Activated CD8-positive, alpha-beta memory T cell treated with anti-CD3 and anti-CD28 coated beads, Interleukin-2, amount 50 U/mL, for 24 hours (primary cell): ENCODE results near the gene TNNC2.
"Not testable (repeated sequence)": the region's sequence is repeated elsewhere in the genome, so short reads cannot be mapped to it uniquely, and the experiment has no call there.

Experiments used
- DNase-seq: peaks from one replicate; pipeline ENCODE4 v3.0.0-alpha.2; 2020; ENCODE audit errors: extremely low read depth

Gene TNNC2

GRCh38 chr20:45848969-45849582 lies 22.0 kb upstream of the TNNC2 start:
- no peak for DNase-seq

- DNase-seq, result no peak
These were observed 21.3 kb upstream of the TNNC2 start for GRCh38 chr20:45848421-45848820.

GRCh38 chr20:45845452-45845851 lies 18.3 kb upstream of the TNNC2 start:
- no peak for DNase-seq

GRCh38 chr20:45843506-45843905 lies 16.4 kb upstream of the TNNC2 start:
- no peak for DNase-seq

GRCh38 chr20:45842169-45842812 lies 15.2 kb upstream of the TNNC2 start:
- no peak for DNase-seq

GRCh38 chr20:45841407-45842129 lies 14.5 kb upstream of the TNNC2 start:
- no peak for DNase-seq

GRCh38 chr20:45840700-45841198 lies 13.6 kb upstream of the TNNC2 start:
- DNase-seq, result no peak

- no peak for DNase-seq
These were observed 9.7 kb upstream of the TNNC2 start for GRCh38 chr20:45836841-45837240.

GRCh38 chr20:45835825-45836224 lies 8.7 kb upstream of the TNNC2 start:
- DNase-seq, result no peak

- DNase-seq, result no peak
These were observed 8.2 kb upstream of the TNNC2 start for GRCh38 chr20:45835329-45835765.

GRCh38 chr20:45834797-45835161 lies 7.7 kb upstream of the TNNC2 start:
- DNase-seq, result no peak

- DNase-seq, result no peak
These were observed 7.0 kb upstream of the TNNC2 start for GRCh38 chr20:45833883-45834796.

GRCh38 chr20:45833030-45833882 lies 6.1 kb upstream of the TNNC2 start, which contains the start of gene SNX21:
SNX21 (plus strand) TSS chr20:45833799; CDS start chr20:45833920, 121 bp downstream.
- no peak for DNase-seq

- DNase-seq, result no peak
These were observed 5.5 kb upstream of the TNNC2 start for GRCh38 chr20:45832619-45833018.

GRCh38 chr20:45829673-45830106 lies 2.6 kb upstream of the TNNC2 start:
- DNase-seq, result not testable (repeated sequence)

GRCh38 chr20:45828589-45828988 lies 1.5 kb upstream of the TNNC2 start:
- DNase-seq, result no peak

- no peak for DNase-seq
These were observed 600 bp upstream of the TNNC2 start for GRCh38 chr20:45827712-45828111.

GRCh38 chr20:45826381-45827019 lies 612 bp downstream of the TNNC2 start:
- no peak for DNase-seq

- DNase-seq, result no peak
These were observed 2.9 kb downstream of the TNNC2 start for GRCh38 chr20:45823949-45824835.
